ENCODE measurements around the gene CLDN5. TPM values are rescaled to one million over a fixed set of nuclear protein-coding genes. Genes with fewer than 3 reads are reported as not detected.

Gene CLDN5
- polyA plus RNA-seq, 1 donor from 2014 or later = 0.66 TPM

DNA sequence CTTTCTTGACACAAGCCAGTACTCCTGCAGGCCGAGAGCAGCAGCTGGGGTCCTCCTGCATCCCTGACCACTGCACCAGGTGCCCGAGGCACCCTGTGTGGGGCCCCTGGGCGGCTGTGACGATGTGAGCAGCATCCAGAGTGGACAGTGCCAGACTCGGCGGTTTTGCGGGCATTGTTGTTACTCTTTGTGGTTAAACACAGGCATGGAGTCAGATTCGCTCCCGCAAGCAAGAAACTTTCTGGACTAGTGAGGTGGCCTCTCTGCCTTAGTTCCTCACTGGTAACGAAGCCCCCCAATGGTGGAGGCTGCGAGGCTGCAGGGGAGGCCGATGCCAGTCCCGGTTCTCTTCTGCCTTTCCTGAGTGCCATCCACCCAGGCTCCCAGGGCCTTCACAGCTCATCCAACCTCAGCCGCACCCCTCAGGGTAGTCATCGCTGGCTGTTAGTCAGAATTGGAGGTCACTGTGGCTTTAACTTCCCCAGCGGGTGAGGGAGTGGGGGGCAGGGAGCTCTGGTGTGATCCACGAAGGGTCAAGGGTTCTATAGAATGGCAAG lies 3.7 kb upstream of the CLDN5 start:
- no peaks in the 10 kb centered on the region for H3K9me3 ChIP-seq (ENCODE audit: low read length)
- no peak for TF ChIP-seq EZH2 (IDR thresholded peaks at IDR 0.05; ENCODE audit: borderline replicate concordance, insufficient read depth, low read length, poor library complexity, severe bottlenecking)
- no peak for TF ChIP-seq EP300 (conservative IDR thresholded peaks at IDR 0.05; ENCODE audit: poor library complexity, severe bottlenecking)
- no peak for TF ChIP-seq CTCF (IDR thresholded peaks at IDR 0.05; ENCODE audit: poor library complexity, severe bottlenecking)
- H3K36me3 ChIP-seq (ENCODE audit: insufficient read depth, low read length) = no peaks in the 10 kb centered on the region
- H3K27me3 ChIP-seq (ENCODE audit: insufficient read depth, low read depth, low read length) = peaks cover 31% of the 10 kb centered on the region
- no peak overlapping the region for H3K4me2 ChIP-seq (ENCODE audit: low read length)
- no peak overlapping the region for H2AFZ ChIP-seq (ENCODE audit: low read depth, low read length)
- no peak overlapping the region for H3K9ac ChIP-seq (ENCODE audit: low read length)
- no peaks in the 10 kb centered on the region for H3F3A ChIP-seq (ENCODE audit: insufficient read depth, low read length, poor library complexity, severe bottlenecking)
- no peaks in the 10 kb centered on the region for H4K20me1 ChIP-seq (ENCODE audit: insufficient read depth)
- no peaks in the 10 kb centered on the region for H3K79me2 ChIP-seq (replicated peaks; ENCODE audit: insufficient read depth, low read length)
- no peak overlapping the region for H3K27ac ChIP-seq (ENCODE audit: low read length)
- H3K9me2 ChIP-seq (ENCODE audit: insufficient read depth, low read length) = no peaks in the 10 kb centered on the region
- no peak overlapping the region for H3K4me3 ChIP-seq (ENCODE audit: low read length)

DNA sequence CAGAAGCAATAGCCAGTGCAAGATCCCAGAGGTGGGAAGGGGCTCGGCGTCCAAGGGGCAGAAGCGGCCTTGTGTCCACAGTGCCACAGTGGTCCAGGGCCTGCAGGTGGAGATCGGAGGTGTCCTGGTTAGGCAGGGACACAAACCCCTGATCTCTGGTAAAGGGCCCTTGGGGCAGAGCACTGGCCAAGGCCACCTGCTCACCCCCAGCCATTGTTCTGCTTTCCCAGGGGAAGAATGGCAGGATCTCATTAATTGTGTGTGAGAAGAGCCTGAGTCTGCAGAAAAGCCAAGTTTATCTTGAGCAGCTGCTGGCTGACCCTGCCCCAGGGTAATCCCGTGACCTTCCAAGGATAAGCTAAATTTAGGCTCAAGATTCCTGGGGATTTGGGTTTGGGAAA lies 3.1 kb upstream of the CLDN5 start:
- Histone ChIP-seq H3K9me3 (ENCODE audit: low read length) (no peaks in the 10 kb centered on the region), H4K20me1 (ENCODE audit: insufficient read depth) (no peaks in the 10 kb centered on the region), H3K27me3 (ENCODE audit: insufficient read depth, low read depth, low read length) (peaks cover 37% of the 10 kb centered on the region), H3K36me3 (ENCODE audit: insufficient read depth, low read length) (no peaks in the 10 kb centered on the region), H3K9me2 (ENCODE audit: insufficient read depth, low read length) (no peaks in the 10 kb centered on the region), H3K9ac (ENCODE audit: low read length) (no peak overlapping the region), H3K4me3 (ENCODE audit: low read length) (no peak overlapping the region), H3K4me2 (ENCODE audit: low read length) (no peak overlapping the region), H2AFZ (ENCODE audit: low read depth, low read length) (no peak overlapping the region), H3K27ac (ENCODE audit: low read length) (no peak overlapping the region), H3F3A (ENCODE audit: insufficient read depth, low read length, poor library complexity, severe bottlenecking) (no peaks in the 10 kb centered on the region), H3K79me2 (replicated peaks; ENCODE audit: insufficient read depth, low read length) (no peaks in the 10 kb centered on the region)
- no peak for TF ChIP-seq SMC3 (conservative IDR thresholded peaks at IDR 0.05; ENCODE audit: poor library complexity)

DNA sequence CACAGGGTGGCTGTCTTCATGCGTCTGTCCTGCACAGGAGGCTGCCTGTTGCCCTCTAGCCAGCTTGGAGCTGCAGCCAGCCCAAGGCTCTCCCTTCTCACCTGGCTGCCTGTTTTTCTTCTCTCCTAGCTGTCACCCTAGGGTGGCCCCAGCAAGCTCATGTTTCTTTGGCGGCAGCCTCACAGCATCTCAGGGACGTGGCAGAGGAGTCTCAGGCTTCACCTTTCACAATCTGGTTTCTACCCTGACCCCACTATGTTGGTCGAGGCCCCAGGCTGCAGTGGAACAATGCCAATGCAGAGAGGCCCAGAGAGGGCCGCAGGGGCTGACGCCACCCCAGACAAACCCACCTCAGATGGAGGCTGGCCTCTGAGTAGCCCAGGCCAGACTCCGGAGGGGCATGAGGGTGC lies 2.5 kb upstream of the CLDN5 start:
- H3K36me3 ChIP-seq (ENCODE audit: insufficient read depth, low read length) = no peaks in the 10 kb centered on the region
- no peak overlapping the region for H3K27ac ChIP-seq (ENCODE audit: low read length)
- H3K9me2 ChIP-seq (ENCODE audit: insufficient read depth, low read length) = no peaks in the 10 kb centered on the region
- no peaks in the 10 kb centered on the region for H3K79me2 ChIP-seq (replicated peaks; ENCODE audit: insufficient read depth, low read length)
- H3F3A ChIP-seq (ENCODE audit: insufficient read depth, low read length, poor library complexity, severe bottlenecking) = no peaks in the 10 kb centered on the region
- no peaks in the 10 kb centered on the region for H3K9me3 ChIP-seq (ENCODE audit: low read length)
- H3K27me3 ChIP-seq (ENCODE audit: insufficient read depth, low read depth, low read length) = peaks cover 44% of the 10 kb centered on the region
- H4K20me1 ChIP-seq (ENCODE audit: insufficient read depth) = no peaks in the 10 kb centered on the region
- no peak overlapping the region for H3K4me3 ChIP-seq (ENCODE audit: low read length)
- no peak overlapping the region for H2AFZ ChIP-seq (ENCODE audit: low read depth, low read length)
- H3K4me2 ChIP-seq (ENCODE audit: low read length) = no peak overlapping the region
- no peak overlapping the region for H3K9ac ChIP-seq (ENCODE audit: low read length)
- TF ChIP-seq MXI1 (conservative IDR thresholded peaks at IDR 0.05; ENCODE audit: poor library complexity, severe bottlenecking) (no peak), CTCF (IDR thresholded peaks at IDR 0.05; ENCODE audit: poor library complexity, severe bottlenecking) (no peak), EP300 (conservative IDR thresholded peaks at IDR 0.05; ENCODE audit: poor library complexity, severe bottlenecking) (no peak), SMC3 (conservative IDR thresholded peaks at IDR 0.05; ENCODE audit: poor library complexity) (no peak), POLR2AphosphoS5 (IDR thresholded peaks at IDR 0.05) (no peak), EZH2 (IDR thresholded peaks at IDR 0.05; ENCODE audit: borderline replicate concordance, insufficient read depth, low read length, poor library complexity, severe bottlenecking) (no peak)
- TF ChIP-seq, protein P1, sequence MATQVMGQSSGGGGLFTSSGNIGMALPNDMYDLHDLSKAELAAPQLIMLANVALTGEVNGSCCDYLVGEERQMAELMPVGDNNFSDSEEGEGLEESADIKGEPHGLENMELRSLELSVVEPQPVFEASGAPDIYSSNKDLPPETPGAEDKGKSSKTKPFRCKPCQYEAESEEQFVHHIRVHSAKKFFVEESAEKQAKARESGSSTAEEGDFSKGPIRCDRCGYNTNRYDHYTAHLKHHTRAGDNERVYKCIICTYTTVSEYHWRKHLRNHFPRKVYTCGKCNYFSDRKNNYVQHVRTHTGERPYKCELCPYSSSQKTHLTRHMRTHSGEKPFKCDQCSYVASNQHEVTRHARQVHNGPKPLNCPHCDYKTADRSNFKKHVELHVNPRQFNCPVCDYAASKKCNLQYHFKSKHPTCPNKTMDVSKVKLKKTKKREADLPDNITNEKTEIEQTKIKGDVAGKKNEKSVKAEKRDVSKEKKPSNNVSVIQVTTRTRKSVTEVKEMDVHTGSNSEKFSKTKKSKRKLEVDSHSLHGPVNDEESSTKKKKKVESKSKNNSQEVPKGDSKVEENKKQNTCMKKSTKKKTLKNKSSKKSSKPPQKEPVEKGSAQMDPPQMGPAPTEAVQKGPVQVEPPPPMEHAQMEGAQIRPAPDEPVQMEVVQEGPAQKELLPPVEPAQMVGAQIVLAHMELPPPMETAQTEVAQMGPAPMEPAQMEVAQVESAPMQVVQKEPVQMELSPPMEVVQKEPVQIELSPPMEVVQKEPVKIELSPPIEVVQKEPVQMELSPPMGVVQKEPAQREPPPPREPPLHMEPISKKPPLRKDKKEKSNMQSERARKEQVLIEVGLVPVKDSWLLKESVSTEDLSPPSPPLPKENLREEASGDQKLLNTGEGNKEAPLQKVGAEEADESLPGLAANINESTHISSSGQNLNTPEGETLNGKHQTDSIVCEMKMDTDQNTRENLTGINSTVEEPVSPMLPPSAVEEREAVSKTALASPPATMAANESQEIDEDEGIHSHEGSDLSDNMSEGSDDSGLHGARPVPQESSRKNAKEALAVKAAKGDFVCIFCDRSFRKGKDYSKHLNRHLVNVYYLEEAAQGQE (IDR thresholded peaks at IDR 0.05; ENCODE audit: borderline replicate concordance) = no peak
